B cell (primary cell): ENCODE data around the gene HOXB3. TPM values are rescaled to one million over a fixed set of nuclear protein-coding genes. Genes with fewer than 3 reads are reported as not detected.
A peak's percentile ranks its signal among the peaks of the same experiment; 100 is the strongest.

Experiments used
- ATAC-seq: fragments of 200-7000 bp; cut with Tn5 transposase; one replicate; pipeline ENCODE4 v1.10.0; 2021; ENCODE audit warnings: low read depth, mild to moderate bottlenecking, moderate number of reproducible peaks, moderate library complexity
- CTCF ChIA-PET: fragments of 350-600 bp; sonication (Branson Sonifier 250); formaldehyde crosslinking; loops from one replicate; lab custom pipeline; 2021; ENCODE audit warnings: antibody characterized with exemption, inconsistent platforms; lab: Charles Lee
- POLR2A ChIA-PET: fragments of 350-600 bp; sonication (Branson Sonifier 250); formaldehyde crosslinking; loops from one replicate; lab custom pipeline; 2021; ENCODE audit warnings: antibody characterized with exemption; lab: Charles Lee
- DNase-seq: peaks from one replicate; pipeline ENCODE4 v3.0.0; 2013
- H2AFZ ChIP-seq: 2 replicates; pipeline ENCODE4 v1.6.1; 2012; ENCODE audit warnings: mild to moderate bottlenecking, low read depth, low read length; ENCODE audit not compliant: insufficient read depth, poor library complexity, severe bottlenecking
- H3K27ac ChIP-seq, 2 donors: 1 replicate in 1 of 2; 2 replicates in 1 of 2; pipeline ENCODE4 v1.5.1; 2012 to 2013; ENCODE audit warnings: low read length in 2 of 2, mild to moderate bottlenecking in 2 of 2, moderate library complexity in 1 of 2
- H3K27me3 ChIP-seq, 4 experiments: fragments of 200-600 bp in 1 of 4; sonication (generic) in 1 of 4; replicated peaks in 1 of 4; 1 replicate in 2 of 4; 2 replicates in 2 of 4; pipeline versions ENCODE4 v1.6.1 to v1.7.0; 2013 to 2016; ENCODE audit warnings: low read length in 3 of 4, mild to moderate bottlenecking in 2 of 4, mixed read lengths in 1 of 4, moderate library complexity in 1 of 4; ENCODE audit not compliant: insufficient read depth in 4 of 4, control insufficient read depth in 3 of 4; ENCODE audit errors: control extremely low read depth in 1 of 4
- H3K36me3 ChIP-seq, 2 experiments: replicated peaks in 1 of 2; 1 replicate in 1 of 2; 2 replicates in 1 of 2; pipeline versions ENCODE4 v1.6.1 to v1.7.1; 2013; ENCODE audit warnings: low read length in 1 of 2; ENCODE audit not compliant: insufficient read depth in 2 of 2, control insufficient read depth in 1 of 2; ENCODE audit errors: control extremely low read depth in 1 of 2, extremely low read depth in 1 of 2
- H3K4me1 ChIP-seq, 2 donors: fragments of 200-600 bp in 1 of 2; sonication (generic) in 1 of 2; 1 replicate in 1 of 2; 2 replicates in 1 of 2; pipeline versions ENCODE4 v1.5.1 to v1.6.1; 2013 to 2017; ENCODE audit warnings: low read length in 2 of 2; ENCODE audit not compliant: control insufficient read depth in 2 of 2, insufficient read depth in 2 of 2
- H3K4me2 ChIP-seq: replicated peaks from 2 replicates; pipeline ENCODE3; 2012; ENCODE audit warnings: mild to moderate bottlenecking, low read depth, low read length; ENCODE audit not compliant: poor library complexity, severe bottlenecking
- H3K4me3 ChIP-seq, 5 experiments: fragments of 200-600 bp in 1 of 5; sonication (generic) in 1 of 5; 1 replicate in 3 of 5; 2 replicates in 2 of 5; pipeline versions ENCODE4 v1.5.1 to v1.7.0; 2011 to 2016; ENCODE audit warnings: low read length in 4 of 5, mild to moderate bottlenecking in 4 of 5, low read depth in 2 of 5, control low read depth in 1 of 5, moderate library complexity in 1 of 5; ENCODE audit not compliant: insufficient read depth in 1 of 5; ENCODE audit errors: control extremely low read depth in 1 of 5, extremely low read depth in 1 of 5
- H3K79me2 ChIP-seq: fragments of 200-600 bp; sonication (generic); one replicate; pipeline ENCODE4 v1.6.0; 2016; ENCODE audit warnings: low read length; ENCODE audit not compliant: control insufficient read depth, insufficient read depth
- H3K9ac ChIP-seq: fragments of 200-600 bp; sonication (generic); 2 replicates; pipeline ENCODE4 v1.6.1; 2017; ENCODE audit warnings: mild to moderate bottlenecking, low read length, moderate library complexity
- H3K9me3 ChIP-seq, 3 donors: one replicate each; pipeline versions ENCODE4 v1.6.1 to v1.7.1; 2013; ENCODE audit warnings: low read length in 2 of 3; ENCODE audit not compliant: control insufficient read depth in 2 of 3, insufficient read depth in 1 of 3; ENCODE audit errors: control extremely low read depth in 1 of 3
- H4K20me1 ChIP-seq: 2 replicates; pipeline ENCODE4 v1.6.0; 2012; ENCODE audit warnings: mild to moderate bottlenecking, low read length; ENCODE audit not compliant: insufficient read depth, control insufficient read depth, poor library complexity, severe bottlenecking
- H3K27ac Mint-ChIP-seq: one replicate; pipeline ENCODE4 v1.8.0; 2021; ENCODE audit warnings: mixed read lengths
- H3K27me3 Mint-ChIP-seq: one replicate; pipeline ENCODE4 v1.8.0; 2021; ENCODE audit warnings: mixed read lengths
- H3K4me1 Mint-ChIP-seq: one replicate; pipeline ENCODE4 v1.8.0; 2021; ENCODE audit warnings: mixed read lengths
- H3K4me3 Mint-ChIP-seq: one replicate; pipeline ENCODE4 v1.8.0; 2021; ENCODE audit warnings: mixed read lengths
- H3K9me3 Mint-ChIP-seq: one replicate; pipeline ENCODE4 v1.8.0; 2022; ENCODE audit warnings: mixed read lengths; ENCODE audit not compliant: insufficient read depth
- EZH2 ChIP-seq: IDR thresholded peaks from 2 replicates; pipeline ENCODE4 v1.6.1; 2012; ENCODE audit warnings: borderline replicate concordance, low read depth, mild to moderate bottlenecking, moderate library complexity, low read length; ENCODE audit not compliant: insufficient read depth, poor library complexity, severe bottlenecking
- WGBS: methylation state at CpG from one replicate; pipeline ENCODE4 v1.1.5; 2013; ENCODE audit warnings: missing lambda C conversion rate; ENCODE audit not compliant: insufficient coverage; 5-methylcytosine and 5-hydroxymethylcytosine counted together
- intact Hi-C: fragments of 100-400 bp; cut with micrococcal nuclease; formaldehyde crosslinking; loops from one replicate; pipeline ENCODE4 v1.10.0; 2022
- polyA plus RNA-seq: library from polyadenylated mRNA; depleted of rRNA; stranded (reverse); fragments of >200 nt; gene quantifications from 2 replicates; pipeline ENCODE4 v1.2.3, GENCODE V29; 2012
- total RNA-seq, 2 donors: library from RNA; stranded (reverse); fragments of 120-200 nt in 1 of 2; gene quantifications; 1 replicate in 1 of 2; 2 replicates in 1 of 2; pipeline versions ENCODE4 v1.2.3 to v1.2.4, GENCODE V29; 2013 to 2022
- TF ChIP-seq, protein P1 (sequence below): fragments of 200-600 bp; IDR thresholded peaks from one replicate; pipeline ENCODE4 v1.8.0; 2022; ENCODE audit warnings: antibody characterized with exemption, mild to moderate bottlenecking

The HOXB3 gene
- total and polyA plus RNA-seq, 2 donors (not counting 1 experiment from before 2014, with no cell fraction given), result 3.0 to 4.0 TPM

DNA sequence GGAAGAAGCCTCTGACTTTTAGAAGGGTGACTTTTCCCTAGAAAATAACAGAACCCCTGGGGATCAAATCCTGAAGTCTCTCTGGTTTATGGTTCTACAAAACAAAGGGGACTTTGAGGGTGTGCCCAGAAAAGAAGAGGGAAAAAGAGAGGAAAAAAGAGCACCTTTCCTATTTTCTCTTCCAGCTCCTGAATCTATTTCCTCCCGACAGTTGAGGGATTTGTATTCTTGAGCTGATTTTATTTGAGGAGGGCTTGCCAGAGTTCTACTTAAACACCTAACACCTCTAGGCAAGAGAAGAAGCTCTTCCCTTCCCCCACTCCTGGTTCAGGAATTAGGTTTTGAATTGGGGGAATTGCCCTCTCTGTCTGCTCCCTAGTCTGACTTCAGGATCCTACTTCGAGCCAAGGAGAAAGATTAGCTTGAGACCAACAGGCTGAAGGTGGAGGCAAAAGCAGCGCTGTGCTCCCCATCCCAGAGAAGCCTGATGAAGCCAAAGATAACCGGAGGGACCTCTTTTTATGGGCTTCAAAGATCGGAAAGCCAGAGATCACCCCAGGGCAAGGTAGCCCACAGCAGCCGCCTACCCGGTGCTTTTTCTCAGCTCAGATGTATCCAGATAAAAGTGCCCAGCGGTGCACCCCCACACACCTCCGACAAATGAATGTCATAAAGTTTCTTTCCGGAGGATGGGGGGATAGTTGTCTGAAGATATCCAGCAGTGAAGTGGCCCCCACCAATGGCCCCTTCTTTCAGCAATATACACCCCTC, 796 bp downstream of the HOXB3 start:
- peak overlapping the region; percentile 53 for H3K4me2 ChIP-seq
- H3K27me3 ChIP-seq, result peaks cover 0 to 99% (median 83%) of the 10 kb centered on the region in 4 experiments
- H3K4me1 ChIP-seq, result peaks cover 55 to 59% of the 10 kb centered on the region in 2 donors
- peak overlapping the region in 1 of 5 experiments; percentile 17 for H3K4me3 ChIP-seq
- TF ChIP-seq, protein P1, sequence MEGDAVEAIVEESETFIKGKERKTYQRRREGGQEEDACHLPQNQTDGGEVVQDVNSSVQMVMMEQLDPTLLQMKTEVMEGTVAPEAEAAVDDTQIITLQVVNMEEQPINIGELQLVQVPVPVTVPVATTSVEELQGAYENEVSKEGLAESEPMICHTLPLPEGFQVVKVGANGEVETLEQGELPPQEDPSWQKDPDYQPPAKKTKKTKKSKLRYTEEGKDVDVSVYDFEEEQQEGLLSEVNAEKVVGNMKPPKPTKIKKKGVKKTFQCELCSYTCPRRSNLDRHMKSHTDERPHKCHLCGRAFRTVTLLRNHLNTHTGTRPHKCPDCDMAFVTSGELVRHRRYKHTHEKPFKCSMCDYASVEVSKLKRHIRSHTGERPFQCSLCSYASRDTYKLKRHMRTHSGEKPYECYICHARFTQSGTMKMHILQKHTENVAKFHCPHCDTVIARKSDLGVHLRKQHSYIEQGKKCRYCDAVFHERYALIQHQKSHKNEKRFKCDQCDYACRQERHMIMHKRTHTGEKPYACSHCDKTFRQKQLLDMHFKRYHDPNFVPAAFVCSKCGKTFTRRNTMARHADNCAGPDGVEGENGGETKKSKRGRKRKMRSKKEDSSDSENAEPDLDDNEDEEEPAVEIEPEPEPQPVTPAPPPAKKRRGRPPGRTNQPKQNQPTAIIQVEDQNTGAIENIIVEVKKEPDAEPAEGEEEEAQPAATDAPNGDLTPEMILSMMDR, result no peak
- no peak for TF ChIP-seq EZH2
- H3K27ac ChIP-seq, result no peak overlapping the region
- ChIA-PET POLR2A (no interaction called here), CTCF (interaction anchor here (1.4 to 3.2 kb wide), 7 partner anchors 13 to 326 kb away, joined by 3 to 13 read pairs (median 6); no protein-coding TSS in a partner anchor)
- no peak overlapping the region for H3K9ac ChIP-seq
- H4K20me1 ChIP-seq, result peaks cover 4% of the 10 kb centered on the region
- peak overlapping the region; percentile 58 for H3K4me3 Mint-ChIP-seq
- no peaks in the 10 kb centered on the region for H3K9me3 Mint-ChIP-seq
- H3K79me2 ChIP-seq, result no peaks in the 10 kb centered on the region
- DNase-seq, result no peak
- H3K4me1 Mint-ChIP-seq, result peaks cover 49% of the 10 kb centered on the region
- no peaks in the 10 kb centered on the region for H3K36me3 ChIP-seq
- H3K9me3 ChIP-seq, result peaks cover 0 to 9% (median 0%) of the 10 kb centered on the region in 3 donors
- no peak overlapping the region for H2AFZ ChIP-seq
- H3K27me3 Mint-ChIP-seq, result peaks cover 97% of the 10 kb centered on the region
- 3% methylated on average over 4 of the region's 10 CpGs for WGBS
- intact Hi-C loops, result no loop called here
- H3K27ac Mint-ChIP-seq, result no peak overlapping the region
- ATAC-seq, result no peak

DNA sequence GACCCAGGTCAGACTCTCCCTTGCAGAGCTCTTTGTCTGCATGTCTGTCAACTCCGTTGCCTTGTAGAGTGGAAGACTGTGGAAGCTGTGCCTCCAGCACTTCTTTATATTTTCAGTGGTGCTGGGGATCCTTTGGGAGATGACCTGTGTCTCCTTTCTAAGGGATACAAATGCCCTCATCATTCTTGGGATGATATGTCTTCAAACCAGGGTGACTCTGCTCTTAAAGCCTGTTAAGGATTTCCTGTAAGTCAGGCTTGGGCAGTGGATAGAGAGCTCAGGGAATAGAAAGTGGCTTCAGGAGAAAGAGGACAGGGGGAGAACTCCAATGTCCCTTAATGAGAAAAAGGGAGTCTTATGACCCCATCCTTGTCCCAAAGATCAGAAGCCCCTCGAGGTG, 1.5 kb downstream of the HOXB3 start:
- no peak overlapping the region for H3K4me3 Mint-ChIP-seq
- Histone ChIP-seq H3K27ac (no peak overlapping the region), H3K79me2 (no peaks in the 10 kb centered on the region), H3K4me1 (peaks cover 48 to 55% of the 10 kb centered on the region in 2 donors), H3K36me3 (no peaks in the 10 kb centered on the region), H3K4me3 (no peak overlapping the region), H3K27me3 (peaks cover 0 to 100% (median 87%) of the 10 kb centered on the region in 4 experiments), H2AFZ (no peak overlapping the region), H3K9me3 (peaks cover 0 to 9% (median 0%) of the 10 kb centered on the region in 3 donors), H3K4me2 (no peak overlapping the region), H4K20me1 (peaks cover 4% of the 10 kb centered on the region), H3K9ac (no peak overlapping the region)
- POLR2A ChIA-PET, result no interaction called here
- 60% methylated on average over 1 of the region's 2 CpGs for WGBS
- CTCF ChIA-PET, result interaction anchor here (0.9 to 3.2 kb wide), 9 partner anchors 9 to 328 kb away, joined by 3 to 13 read pairs (median 5); no protein-coding TSS in a partner anchor
- intact Hi-C loops, result no loop called here
- peaks cover 43% of the 10 kb centered on the region for H3K4me1 Mint-ChIP-seq
- H3K27me3 Mint-ChIP-seq, result peaks cover 96% of the 10 kb centered on the region
- TF ChIP-seq EZH2, result no peak
- TF ChIP-seq, protein P1, result no peak
- H3K27ac Mint-ChIP-seq, result no peak overlapping the region
- no peaks in the 10 kb centered on the region for H3K9me3 Mint-ChIP-seq
- ATAC-seq (no peak), DNase-seq (peak; percentile 12)
